Hematopoietic multipotent progenitor cell treated with erythropoietin and hydrocortisone succinate and interleukin-3 and kit ligand, for 8 days (in vitro differentiated cells): Measurements from ENCODE around the gene KIZ.
A peak's percentile ranks its signal among the peaks of the same experiment; 100 is the strongest.
"Not testable (repeated sequence)": the region's sequence is repeated elsewhere in the genome, so short reads cannot be mapped to it uniquely, and the experiment has no call there.

Source experiments
- DNase-seq: peaks from one replicate; pipeline ENCODE4 v3.0.0-alpha.2; 2015

Gene KIZ

DNA sequence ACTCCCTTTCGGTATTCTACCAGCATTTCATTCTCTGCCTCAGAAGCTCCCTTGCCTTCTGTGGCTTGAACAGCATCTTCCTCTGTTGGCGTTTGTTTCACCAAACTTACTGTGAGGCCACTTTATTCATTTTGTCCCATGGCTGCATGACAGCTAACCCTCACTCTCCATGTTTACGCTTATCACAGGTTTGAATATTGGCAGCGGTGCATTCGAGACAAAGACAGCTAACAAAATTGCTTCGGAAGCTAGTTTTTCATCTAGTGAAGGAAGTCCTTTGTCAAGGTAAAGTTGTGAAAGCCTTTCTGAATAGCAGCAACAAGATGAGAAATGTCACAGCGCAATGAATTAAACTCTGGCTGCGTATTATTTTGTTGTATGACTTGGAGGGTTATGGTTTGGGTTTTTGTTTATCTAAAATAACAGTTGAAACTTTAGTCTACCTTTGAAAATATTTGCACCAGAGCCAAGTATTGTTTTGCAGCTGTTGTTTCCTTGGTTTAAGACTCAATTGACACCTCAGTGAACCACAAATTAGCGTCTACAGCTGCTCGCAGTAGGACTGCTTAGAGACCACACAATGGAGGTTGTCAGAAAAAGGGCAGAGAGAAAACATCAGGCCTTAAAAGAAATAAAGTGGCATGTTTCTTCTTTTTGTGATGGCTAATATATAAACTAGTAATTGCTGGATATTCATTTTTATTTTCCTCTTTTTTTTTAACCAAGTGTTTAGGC, 106.8 kb downstream of the KIZ start:
- no peak for DNase-seq

DNA sequence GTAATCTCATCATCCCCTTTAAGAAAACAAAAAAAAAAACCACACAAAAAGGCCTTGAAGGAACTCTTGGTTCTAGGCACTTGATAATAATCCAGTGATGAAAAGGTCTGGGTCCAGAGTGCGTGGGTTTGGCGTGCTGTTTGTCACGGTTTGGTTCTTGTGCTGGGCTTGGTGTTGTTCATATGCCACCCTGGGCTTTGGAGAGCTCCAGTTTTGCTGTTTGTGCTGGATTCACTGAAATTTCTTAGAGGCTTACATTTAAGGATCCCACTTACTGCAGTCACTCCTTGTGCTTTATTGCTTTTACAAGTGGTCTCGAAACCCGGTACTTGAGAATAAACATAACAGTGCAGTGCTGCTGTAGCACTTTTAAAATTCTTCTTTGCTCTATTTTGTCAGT, 108.4 kb downstream of the KIZ start:
- DNase-seq = no peak

GRCh38 chr20:21234806-21235483, 109.1 kb downstream of the KIZ start:
- DNase-seq = no peak

- peak; percentile 82 for DNase-seq
These were observed 109.9 kb downstream of the KIZ start for GRCh38 chr20:21235484-21236445.

- no peak for DNase-seq
These were observed 112.3 kb downstream of the KIZ start for GRCh38 chr20:21237956-21238799.

DNA sequence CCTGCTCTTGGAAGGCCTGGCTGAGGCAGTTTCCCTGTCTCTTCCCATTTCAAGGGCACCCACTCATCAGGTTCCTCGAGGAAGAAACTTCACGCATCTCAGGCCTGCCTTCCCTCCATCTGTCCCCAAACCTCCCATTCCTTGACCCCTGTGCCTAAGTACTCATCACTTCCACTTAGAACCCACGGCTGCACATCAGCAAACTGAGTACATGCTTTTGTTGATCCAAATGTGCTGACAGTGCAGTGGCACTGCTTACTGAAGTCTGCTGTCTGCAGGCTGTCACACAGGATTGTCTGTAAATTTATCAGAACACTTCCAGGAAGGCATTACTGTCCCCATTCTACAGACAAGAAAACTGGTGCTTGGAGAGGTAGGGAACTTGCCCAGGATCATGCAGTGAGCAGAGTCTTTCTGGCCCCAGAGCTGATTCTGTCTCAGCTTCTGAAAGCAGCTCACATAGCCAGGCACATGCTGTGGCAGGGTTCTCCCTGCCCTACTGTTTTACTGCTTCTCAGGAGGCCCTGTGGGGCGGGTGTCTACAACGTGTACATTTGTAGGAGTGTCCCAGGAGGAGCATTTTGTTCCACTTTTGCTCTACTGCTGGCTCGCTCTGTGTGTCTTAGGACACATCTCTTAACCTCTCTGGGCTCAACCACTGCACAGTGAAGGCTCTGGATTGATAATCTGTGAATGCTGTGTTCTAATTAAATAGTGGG, 113.1 kb downstream of the KIZ start:
- no peak for DNase-seq

DNA sequence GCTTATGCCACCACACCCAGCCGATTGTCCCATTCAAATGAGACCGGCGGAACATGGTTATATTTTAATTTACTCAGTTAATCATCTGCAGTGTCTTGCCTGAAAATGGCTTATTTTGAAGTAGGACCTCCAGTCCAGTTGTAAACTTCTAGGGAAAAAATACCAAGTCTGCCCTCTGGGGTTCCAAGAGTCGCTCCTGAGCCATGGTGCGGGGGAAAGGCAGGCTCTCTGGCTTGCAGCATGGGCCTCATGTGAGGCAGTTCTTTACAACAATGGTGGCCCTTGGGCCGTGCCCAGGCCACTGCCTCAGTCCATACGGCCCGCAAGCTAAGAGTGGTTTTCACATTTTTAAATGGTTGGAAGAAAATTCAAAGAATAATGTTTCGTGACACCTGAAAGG, 114.5 kb downstream of the KIZ start:
- no peak for DNase-seq

DNA sequence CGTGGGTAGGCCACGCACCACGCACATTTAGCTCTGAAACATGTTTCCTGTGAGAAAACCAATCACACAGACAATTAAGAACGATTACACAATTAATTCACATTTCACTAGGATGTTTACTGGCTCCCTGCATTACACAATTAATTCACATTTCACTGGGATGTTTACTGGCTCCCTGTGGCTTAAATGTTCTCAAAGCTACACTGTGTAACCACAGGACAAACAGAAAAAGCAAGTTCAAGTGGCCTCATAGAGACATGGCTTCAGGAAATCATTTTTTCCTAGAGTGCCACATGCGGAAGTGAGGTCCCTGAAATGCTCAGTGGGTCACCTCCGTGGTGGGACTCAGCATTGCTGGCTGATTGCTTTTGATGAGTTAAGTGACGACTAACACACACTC, 115.5 kb downstream of the KIZ start:
- DNase-seq = no peak

DNA sequence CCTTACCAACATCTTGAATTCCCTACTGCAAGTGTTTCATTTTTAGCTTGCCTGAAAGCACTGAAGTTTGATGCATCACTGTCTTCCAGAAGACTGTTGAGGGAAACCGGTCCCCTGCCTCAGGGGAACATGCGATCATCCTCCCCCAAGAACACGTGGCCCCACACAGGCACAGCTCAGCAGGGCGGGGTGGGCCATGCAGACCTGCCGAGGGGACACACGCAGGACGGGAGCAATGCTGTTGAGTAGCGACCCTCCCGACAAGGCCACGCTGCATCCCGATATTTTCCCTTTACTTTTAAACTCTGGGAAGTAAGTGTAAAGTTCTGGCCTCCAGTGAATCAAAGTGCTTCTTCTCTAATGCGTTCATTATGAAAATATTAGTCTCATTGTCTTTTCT, 117.9 kb downstream of the KIZ start:
- DNase-seq = no peak

- DNase-seq = no peak
These were observed 118.9 kb downstream of the KIZ start for GRCh38 chr20:21244808-21245207.

- DNase-seq = no peak
These were observed 120.3 kb downstream of the KIZ start for GRCh38 chr20:21246161-21246560.

DNA sequence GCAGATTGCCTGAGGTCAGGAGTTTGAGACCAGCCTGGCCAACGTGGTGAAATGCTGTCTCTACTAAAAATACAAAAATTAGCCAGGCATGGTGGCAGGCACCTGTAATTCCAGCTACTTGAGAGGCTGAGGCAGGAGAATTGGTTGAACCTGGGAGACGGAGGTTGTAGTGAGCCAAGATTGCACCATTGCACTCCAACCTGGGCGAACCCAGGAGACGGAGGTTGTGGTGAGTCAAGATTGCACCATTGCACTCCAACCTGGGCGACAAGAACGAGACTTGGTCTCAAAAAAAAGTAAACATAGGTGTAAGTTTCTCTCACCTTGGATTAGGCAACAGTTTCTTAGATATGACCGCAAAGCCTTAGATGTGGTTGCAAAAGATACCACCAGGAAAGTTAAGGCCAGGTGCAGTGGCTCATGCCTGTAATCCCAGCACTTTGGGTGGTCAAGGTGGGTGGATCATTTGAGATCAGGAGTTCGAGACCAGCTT, 121.8 kb downstream of the KIZ start:
- DNase-seq = not testable (repeated sequence)

- no peak for DNase-seq
These were observed 125.4 kb downstream of the KIZ start for GRCh38 chr20:21251278-21251677.

DNA sequence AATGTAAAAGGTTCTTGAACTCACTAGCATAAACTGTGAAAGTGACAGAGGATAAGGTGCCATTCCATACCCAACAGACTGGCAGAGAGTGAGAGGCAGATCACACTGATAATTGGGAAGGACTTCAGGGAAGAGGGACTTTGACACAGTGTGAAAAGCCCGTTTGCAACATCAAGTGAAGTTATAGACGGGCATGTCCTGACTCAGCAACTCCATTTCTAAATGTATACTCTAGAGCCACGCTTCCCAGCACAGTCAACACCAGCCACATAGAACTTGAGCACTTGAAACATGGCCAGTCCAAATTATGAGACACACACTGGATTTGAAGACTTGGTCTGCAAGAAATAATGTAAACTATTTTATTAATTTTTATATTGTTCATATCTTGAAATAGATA, 131.3 kb downstream of the KIZ start:
- DNase-seq = no peak

- DNase-seq = no peak
These were observed 132.5 kb downstream of the KIZ start for GRCh38 chr20:21258411-21258810.

DNA sequence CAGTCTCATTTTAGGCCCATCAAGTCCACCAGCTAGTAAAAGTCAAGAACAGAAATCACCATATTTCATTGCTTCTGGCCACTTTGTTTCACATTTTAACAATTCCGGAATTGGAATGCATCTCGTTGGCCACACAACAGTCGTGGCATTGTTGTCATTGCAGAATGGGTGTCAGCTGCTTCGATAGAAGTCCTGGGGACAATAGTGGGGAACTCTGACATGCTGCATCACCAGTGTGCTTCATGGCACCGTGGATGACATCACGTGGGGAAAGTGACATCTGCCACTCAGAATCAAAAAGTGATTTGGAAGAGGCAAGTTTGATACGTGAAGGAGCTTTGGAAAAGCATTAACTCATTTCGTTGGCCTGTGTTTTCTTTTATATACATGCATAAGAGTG, 133.5 kb downstream of the KIZ start:
- no peak for DNase-seq

DNA sequence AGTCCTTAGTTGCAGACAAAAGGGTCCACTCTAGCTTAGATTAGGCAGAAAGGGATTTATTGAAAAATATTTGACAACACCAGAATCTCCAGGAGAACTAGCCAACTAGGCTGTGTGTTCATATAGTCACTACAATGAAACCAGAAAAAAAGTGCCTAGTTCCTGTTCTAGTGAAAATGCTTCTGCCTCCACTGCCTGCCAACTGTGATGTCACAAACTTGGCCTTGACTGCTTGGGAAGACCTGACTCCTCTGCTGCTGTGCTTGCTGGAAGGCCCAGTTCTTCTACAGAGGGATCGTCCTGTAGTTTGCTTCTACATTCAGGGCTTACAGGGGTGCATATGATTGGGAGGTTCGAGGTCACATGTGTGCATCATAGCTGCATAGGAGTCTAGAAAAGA, 136.9 kb downstream of the KIZ start:
- no peak for DNase-seq

DNA sequence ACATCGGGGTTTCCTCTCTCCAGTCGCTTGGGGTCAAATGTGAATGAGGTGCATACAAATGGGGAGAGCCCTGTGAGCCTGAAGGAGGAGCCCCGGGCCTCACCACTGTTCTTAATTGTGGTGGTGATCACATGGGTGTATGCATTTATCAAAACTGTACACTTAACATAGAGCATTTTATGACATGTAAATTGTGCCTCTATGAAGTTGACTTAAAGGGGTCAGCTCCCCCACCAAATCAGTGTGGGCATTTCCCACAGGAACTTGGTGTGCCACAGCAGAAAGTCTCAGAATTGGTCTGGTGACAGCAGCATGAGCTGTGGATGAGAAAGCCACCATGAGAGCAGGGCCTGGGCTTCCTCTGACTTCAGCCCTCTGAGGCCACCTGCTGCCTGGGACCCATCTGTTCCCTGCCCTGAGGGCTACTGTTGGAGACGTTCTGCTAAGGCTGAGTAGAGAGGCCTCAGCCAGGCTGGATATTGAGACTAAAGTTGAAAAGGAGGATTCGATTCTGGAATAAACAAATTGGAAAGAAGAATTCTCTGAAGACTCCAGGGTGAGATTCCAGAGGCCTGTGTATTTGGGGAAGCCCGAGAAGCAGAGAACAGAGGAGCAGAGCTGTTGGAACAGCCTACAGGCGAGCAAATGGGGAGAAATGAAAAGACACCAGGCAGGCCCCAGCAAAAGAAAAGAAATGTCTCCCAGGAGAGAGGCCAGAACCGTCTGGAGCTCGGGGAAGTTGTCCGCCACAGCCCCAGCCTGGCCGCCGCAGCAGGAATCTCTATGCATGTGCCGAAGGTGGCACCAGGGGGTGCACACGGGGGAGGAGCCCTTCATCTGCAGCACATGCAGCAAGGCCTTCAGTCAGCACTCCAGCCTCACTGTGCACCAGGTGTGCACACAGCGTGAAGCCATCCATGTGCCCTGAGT, 139.6 kb downstream of the KIZ start:
- no peak for DNase-seq

GRCh38 chr20:21266191-21266536, 140.3 kb downstream of the KIZ start:
- DNase-seq = no peak

DNA sequence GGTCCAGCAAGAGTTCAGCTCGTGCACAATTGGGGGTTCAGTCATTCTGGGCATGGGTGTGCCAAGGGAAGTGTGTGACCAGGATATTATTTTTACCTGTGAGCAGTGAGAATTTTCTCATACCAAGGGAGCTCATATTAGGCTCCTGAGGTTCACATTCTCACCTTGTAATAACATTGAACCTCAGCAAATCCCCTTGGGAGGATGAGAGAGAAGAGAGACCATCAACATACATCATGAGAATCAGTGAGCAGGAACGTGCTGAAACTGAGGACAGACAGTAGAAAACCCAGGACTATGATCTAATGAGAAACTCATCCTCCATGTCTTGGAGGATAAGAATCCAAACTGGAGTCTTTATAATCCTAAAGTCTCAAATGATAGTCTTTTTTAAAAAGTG, 143.9 kb downstream of the KIZ start:
- DNase-seq = no peak

DNA sequence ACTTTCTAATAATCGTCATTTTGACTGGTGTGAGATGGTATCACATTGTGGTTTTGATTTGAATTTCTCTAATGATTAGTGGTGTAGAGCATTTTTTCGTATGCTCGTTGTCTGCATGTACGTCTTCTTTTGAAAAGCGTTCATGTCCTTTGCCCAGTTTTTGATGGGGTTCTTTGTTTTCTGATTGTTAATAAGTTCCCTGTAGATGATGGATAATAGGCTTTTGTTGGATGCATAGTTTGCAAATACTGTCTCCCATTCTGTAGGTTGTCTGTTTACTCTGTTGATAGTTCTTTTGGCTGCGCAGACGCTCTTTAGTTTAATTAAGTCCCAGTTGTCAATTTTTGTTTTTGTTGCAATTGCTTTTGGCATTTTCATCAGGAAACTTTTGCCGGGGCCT, 144.9 kb downstream of the KIZ start:
- DNase-seq = no peak
